T-helper 17 cell (primary cell): ENCODE measurements around the gene TTC7B. TPM values are rescaled to one million over a fixed set of nuclear protein-coding genes. Genes with fewer than 3 reads are reported as not detected.
A peak's percentile ranks its signal among the peaks of the same experiment; 100 is the strongest.

ENCODE experiments used
- ATAC-seq: fragments of 150-1000 bp; cut with Tn5 transposase; 2 replicates; pipeline ENCODE4 v1.10.0; 2021; ENCODE audit warnings: mild to moderate bottlenecking, moderate library complexity
- DNase-seq, 3 donors: peaks; one replicate each; pipeline versions ENCODE4 v3.0.0 to v3.0.0-alpha.2; 2020 to 2021
- H3K9me3 ChIP-seq: one replicate; pipeline ENCODE4 v1.7.0; 2013; ENCODE audit warnings: low read length, mild to moderate bottlenecking; ENCODE audit not compliant: control insufficient read depth, poor library complexity, severe bottlenecking
- H3K27ac Mint-ChIP-seq: one replicate; pipeline ENCODE4 v1.8.0; 2022; ENCODE audit warnings: mild to moderate bottlenecking, moderate library complexity, mixed read lengths
- H3K27me3 Mint-ChIP-seq: one replicate; pipeline ENCODE4 v1.8.0; 2022; ENCODE audit warnings: mixed read lengths
- H3K36me3 Mint-ChIP-seq: one replicate; pipeline ENCODE4 v1.8.0; 2022; ENCODE audit warnings: low read depth, mixed read lengths
- H3K4me1 Mint-ChIP-seq: one replicate; pipeline ENCODE4 v1.8.0; 2022; ENCODE audit warnings: mild to moderate bottlenecking, mixed read lengths
- H3K4me3 Mint-ChIP-seq: one replicate; pipeline ENCODE4 v1.8.0; 2022; ENCODE audit warnings: mild to moderate bottlenecking, moderate library complexity, mixed read lengths
- total RNA-seq, 4 donors: library from RNA in 2 of 4; stranded (reverse) in 2 of 4; gene quantifications; one replicate each; pipeline ENCODE4 v1.2.3 and lab custom pipeline; 2022 to 2026

TTC7B gene
- total RNA-seq, 2 donors from 2014 or later: 2.5 to 28.3 TPM

DNA sequence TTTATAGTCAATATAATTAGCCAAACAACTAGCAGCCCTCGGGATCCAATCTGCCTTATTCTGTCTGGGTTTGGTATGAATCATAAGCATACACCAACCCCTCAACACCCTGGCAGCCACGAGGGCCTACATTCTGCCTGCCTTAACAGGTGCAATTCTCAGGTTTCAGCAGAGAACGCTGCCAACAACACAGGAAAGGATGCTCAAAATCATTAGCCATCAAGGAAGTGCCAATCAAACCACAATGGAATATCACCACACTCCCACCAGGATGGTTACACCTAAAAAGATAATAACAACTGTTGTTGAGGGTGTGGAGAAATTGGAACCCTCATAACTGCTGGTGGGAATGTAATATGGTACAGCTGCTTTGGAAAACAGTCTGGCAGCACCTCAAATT is 122.8 kb downstream of the TTC7B start:
- Mint-ChIP-seq H3K27ac (no peak overlapping the region), H3K4me3 (no peak overlapping the region), H3K36me3 (no peaks in the 10 kb centered on the region), H3K4me1 (peaks cover 6% of the 10 kb centered on the region), H3K27me3 (peaks cover 5% of the 10 kb centered on the region)
- ATAC-seq (no peak), DNase-seq (no peak)
- no peaks in the 10 kb centered on the region for H3K9me3 ChIP-seq

GRCh38 chr14:90692826-90693225 is 123.4 kb downstream of the TTC7B start:
- Mint-ChIP-seq H3K4me3 (no peak overlapping the region), H3K27me3 (peaks cover 5% of the 10 kb centered on the region), H3K4me1 (peaks cover 5% of the 10 kb centered on the region), H3K36me3 (no peaks in the 10 kb centered on the region), H3K27ac (no peak overlapping the region)
- no peaks in the 10 kb centered on the region for H3K9me3 ChIP-seq
- no peak for ATAC-seq
- no peak for DNase-seq

GRCh38 chr14:90692061-90692460 is 124.2 kb downstream of the TTC7B start:
- Mint-ChIP-seq H3K27me3 (peaks cover 9% of the 10 kb centered on the region), H3K36me3 (no peaks in the 10 kb centered on the region), H3K4me1 (peaks cover 3% of the 10 kb centered on the region), H3K4me3 (no peak overlapping the region), H3K27ac (no peak overlapping the region)
- DNase-seq (no peak), ATAC-seq (no peak)
- H3K9me3 ChIP-seq: no peaks in the 10 kb centered on the region

DNA sequence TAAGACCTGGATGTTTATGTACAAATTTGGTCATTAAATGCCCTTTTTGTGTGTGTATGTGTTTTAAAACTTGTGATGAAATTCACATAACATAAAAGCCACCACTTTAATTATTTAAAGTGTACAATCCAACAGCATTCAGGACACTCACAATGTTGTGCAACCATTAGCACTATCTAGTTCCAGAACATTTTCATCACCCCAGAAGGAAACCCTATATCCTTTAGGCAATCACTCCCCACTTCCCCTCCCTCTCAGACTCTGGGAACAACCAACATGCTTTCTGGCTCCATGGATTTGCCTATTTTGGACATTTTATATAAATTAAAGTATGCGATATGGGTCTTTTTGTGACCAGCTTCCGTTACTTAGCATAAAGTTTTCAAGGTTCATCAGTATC is 124.6 kb downstream of the TTC7B start:
- Mint-ChIP-seq H3K27me3 (peaks cover 9% of the 10 kb centered on the region), H3K27ac (no peak overlapping the region), H3K4me1 (peaks cover under 1% of the 10 kb centered on the region), H3K4me3 (no peak overlapping the region), H3K36me3 (no peaks in the 10 kb centered on the region)
- DNase-seq: no peak
- no peaks in the 10 kb centered on the region for H3K9me3 ChIP-seq
- ATAC-seq: no peak

- Mint-ChIP-seq H3K36me3 (no peaks in the 10 kb centered on the region), H3K4me1 (no peaks in the 10 kb centered on the region), H3K27ac (no peak overlapping the region), H3K4me3 (no peak overlapping the region), H3K27me3 (peaks cover 12% of the 10 kb centered on the region)
- no peaks in the 10 kb centered on the region for H3K9me3 ChIP-seq
- ATAC-seq: no peak
- DNase-seq: no peak
Measured at GRCh38 chr14:90687680-90688079, 128.6 kb downstream of the TTC7B start.

- H3K36me3 Mint-ChIP-seq: no peaks in the 10 kb centered on the region
- H3K4me3 Mint-ChIP-seq: no peak overlapping the region
- no peak overlapping the region for H3K27ac Mint-ChIP-seq
- H3K9me3 ChIP-seq: no peaks in the 10 kb centered on the region
- peaks cover 12% of the 10 kb centered on the region for H3K27me3 Mint-ChIP-seq
- DNase-seq (no peak), ATAC-seq (no peak)
- H3K4me1 Mint-ChIP-seq: peaks cover 7% of the 10 kb centered on the region
Measured at GRCh38 chr14:90682615-90683014, 133.6 kb downstream of the TTC7B start.

DNA sequence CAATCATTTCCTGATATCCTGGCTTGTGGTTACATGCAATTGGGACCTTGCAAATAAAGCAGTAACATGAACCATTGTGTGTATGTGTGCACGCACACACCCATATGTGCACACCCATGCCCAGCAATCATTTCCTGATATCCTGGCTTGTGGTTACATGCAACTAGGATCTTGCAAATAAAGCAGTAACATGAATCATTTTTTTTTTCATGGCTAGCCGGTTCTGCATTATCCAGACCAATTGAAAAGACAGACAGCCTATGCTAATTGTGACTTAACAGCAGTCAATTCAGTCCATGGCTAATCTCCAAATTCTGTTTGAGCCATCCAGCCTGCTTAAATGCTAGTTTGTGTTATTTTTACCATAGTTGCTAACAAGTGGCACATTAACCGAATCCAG is 134.3 kb downstream of the TTC7B start:
- H3K4me1 Mint-ChIP-seq: peaks cover 13% of the 10 kb centered on the region
- no peak for ATAC-seq
- no peak for DNase-seq
- H3K27me3 Mint-ChIP-seq: peaks cover 8% of the 10 kb centered on the region
- H3K27ac Mint-ChIP-seq: no peak overlapping the region
- H3K9me3 ChIP-seq: no peaks in the 10 kb centered on the region
- H3K36me3 Mint-ChIP-seq: no peaks in the 10 kb centered on the region
- H3K4me3 Mint-ChIP-seq: no peak overlapping the region

GRCh38 chr14:90678846-90679362 is 137.3 kb downstream of the TTC7B start:
- H3K9me3 ChIP-seq: no peaks in the 10 kb centered on the region
- no peak overlapping the region for H3K27ac Mint-ChIP-seq
- ATAC-seq (no peak), DNase-seq (no peak)
- H3K36me3 Mint-ChIP-seq: no peaks in the 10 kb centered on the region
- peaks cover 4% of the 10 kb centered on the region for H3K27me3 Mint-ChIP-seq
- H3K4me1 Mint-ChIP-seq: peaks cover 13% of the 10 kb centered on the region
- H3K4me3 Mint-ChIP-seq: no peak overlapping the region

DNA sequence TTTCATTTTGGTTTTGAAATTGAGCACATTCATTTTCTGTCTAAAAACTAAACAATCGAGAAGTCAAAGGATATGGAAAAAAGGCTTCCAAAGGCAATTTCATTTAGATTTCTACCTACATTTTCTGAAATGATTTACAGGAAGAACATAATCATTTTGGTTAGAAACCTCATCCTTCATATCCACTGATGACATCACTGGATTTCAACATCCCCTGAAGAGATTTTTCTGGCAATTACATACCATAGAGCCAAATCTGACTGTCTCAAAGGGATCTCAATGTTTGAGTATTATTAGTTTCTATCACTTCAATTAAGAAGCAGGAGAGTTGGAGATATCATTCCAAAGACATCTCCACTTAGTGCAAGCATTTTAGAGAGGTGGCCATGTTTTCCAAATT is 137.8 kb downstream of the TTC7B start:
- H3K9me3 ChIP-seq: no peaks in the 10 kb centered on the region
- no peaks in the 10 kb centered on the region for H3K27me3 Mint-ChIP-seq
- ATAC-seq: no peak
- H3K4me3 Mint-ChIP-seq: no peak overlapping the region
- peaks cover 13% of the 10 kb centered on the region for H3K4me1 Mint-ChIP-seq
- DNase-seq: no peak
- H3K36me3 Mint-ChIP-seq: no peaks in the 10 kb centered on the region
- H3K27ac Mint-ChIP-seq: no peak overlapping the region

DNA sequence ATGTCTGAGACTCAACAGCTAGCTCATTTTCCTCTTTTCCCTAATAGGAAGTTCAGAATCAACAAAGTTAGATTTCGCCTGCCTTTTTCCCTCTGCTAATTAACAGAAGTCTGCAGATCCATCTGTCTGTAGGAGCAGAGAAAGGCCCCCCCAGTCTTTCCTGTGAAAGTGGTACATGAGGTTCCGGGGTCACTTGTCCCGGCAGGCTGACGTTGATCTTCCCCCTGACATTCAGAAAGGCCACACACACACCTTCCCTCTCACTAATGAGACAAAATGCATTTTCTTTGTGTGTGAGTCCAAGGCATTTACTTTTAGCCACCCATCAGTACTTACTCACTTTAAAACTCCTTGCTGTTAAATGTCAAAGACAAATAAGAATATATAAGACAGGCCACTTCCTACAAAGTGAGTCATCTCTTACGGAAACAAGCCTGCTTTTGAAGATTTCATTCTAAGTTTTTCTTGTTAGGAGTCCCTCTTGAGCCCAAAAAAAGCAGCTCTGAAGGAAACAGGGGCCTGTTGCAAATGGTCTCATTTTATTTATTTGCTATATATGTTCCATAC is 138.7 kb downstream of the TTC7B start:
- DNase-seq (no peak), ATAC-seq (peak; percentile 42)
- no peaks in the 10 kb centered on the region for H3K36me3 Mint-ChIP-seq
- H3K4me3 Mint-ChIP-seq: no peak overlapping the region
- H3K27ac Mint-ChIP-seq: peak overlapping the region; percentile 93
- H3K27me3 Mint-ChIP-seq: no peaks in the 10 kb centered on the region
- H3K9me3 ChIP-seq: no peaks in the 10 kb centered on the region
- H3K4me1 Mint-ChIP-seq: peaks cover 13% of the 10 kb centered on the region

DNA sequence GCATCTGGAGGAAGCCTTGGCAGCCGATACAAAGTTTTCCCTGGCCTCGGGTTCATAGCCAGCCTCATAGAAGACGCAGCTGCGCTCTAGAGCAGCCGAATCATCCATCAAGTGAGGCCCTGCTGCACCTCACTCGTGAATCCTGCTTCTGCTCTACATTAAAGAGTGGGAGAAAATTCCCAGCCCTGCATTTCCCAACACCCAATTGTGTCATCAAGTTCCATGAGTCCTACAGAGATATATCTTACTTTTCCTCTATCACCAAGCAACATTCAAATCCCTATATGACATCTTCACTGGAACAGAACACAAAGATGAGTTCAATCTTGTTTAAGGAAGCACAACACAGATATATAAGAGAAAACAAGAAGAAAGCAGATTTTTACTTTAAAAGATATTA is 139.3 kb downstream of the TTC7B start:
- no peak for ATAC-seq
- Mint-ChIP-seq H3K27ac (peak overlapping the region; percentile 93), H3K36me3 (no peaks in the 10 kb centered on the region), H3K4me1 (peaks cover 14% of the 10 kb centered on the region), H3K4me3 (no peak overlapping the region), H3K27me3 (no peaks in the 10 kb centered on the region)
- no peaks in the 10 kb centered on the region for H3K9me3 ChIP-seq
- no peak for DNase-seq

GRCh38 chr14:90676356-90676755 is 139.9 kb downstream of the TTC7B start:
- Mint-ChIP-seq H3K27me3 (no peaks in the 10 kb centered on the region), H3K4me3 (no peak overlapping the region), H3K27ac (no peak overlapping the region), H3K36me3 (no peaks in the 10 kb centered on the region), H3K4me1 (peaks cover 15% of the 10 kb centered on the region)
- ATAC-seq (no peak), DNase-seq (no peak)
- H3K9me3 ChIP-seq: no peaks in the 10 kb centered on the region

GRCh38 chr14:90675399-90675798 is 140.8 kb downstream of the TTC7B start:
- DNase-seq: no peak
- H3K4me1 Mint-ChIP-seq: peaks cover 15% of the 10 kb centered on the region
- H3K9me3 ChIP-seq: no peaks in the 10 kb centered on the region
- no peaks in the 10 kb centered on the region for H3K36me3 Mint-ChIP-seq
- H3K4me3 Mint-ChIP-seq: no peak overlapping the region
- no peak for ATAC-seq
- no peaks in the 10 kb centered on the region for H3K27me3 Mint-ChIP-seq
- no peak overlapping the region for H3K27ac Mint-ChIP-seq

DNA sequence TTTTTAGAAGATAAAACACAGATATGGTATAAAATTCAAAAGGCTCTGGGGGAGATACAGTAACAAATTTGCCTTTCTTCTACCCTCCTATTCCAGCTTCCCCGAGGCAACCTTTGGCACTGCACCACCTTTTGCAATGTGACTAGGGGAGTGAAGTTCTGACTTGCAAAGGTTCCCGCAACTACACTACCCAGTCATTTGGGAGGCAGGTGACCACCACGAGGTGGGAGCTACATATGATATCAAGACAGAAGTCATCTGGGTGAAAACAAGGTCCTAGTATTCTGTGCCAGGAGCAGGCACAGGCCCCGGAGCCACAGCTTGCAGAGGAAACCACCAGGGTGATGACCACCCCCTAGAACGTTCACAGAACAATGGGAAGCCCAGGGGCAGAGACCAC is 141.5 kb downstream of the TTC7B start:
- Mint-ChIP-seq H3K4me3 (no peak overlapping the region), H3K27me3 (no peaks in the 10 kb centered on the region), H3K27ac (no peak overlapping the region), H3K4me1 (peaks cover 15% of the 10 kb centered on the region), H3K36me3 (no peaks in the 10 kb centered on the region)
- ATAC-seq (no peak), DNase-seq (no peak)
- H3K9me3 ChIP-seq: no peaks in the 10 kb centered on the region
